ENCODE measurements around the gene CAMK2B.

The CAMK2B gene

DNA sequence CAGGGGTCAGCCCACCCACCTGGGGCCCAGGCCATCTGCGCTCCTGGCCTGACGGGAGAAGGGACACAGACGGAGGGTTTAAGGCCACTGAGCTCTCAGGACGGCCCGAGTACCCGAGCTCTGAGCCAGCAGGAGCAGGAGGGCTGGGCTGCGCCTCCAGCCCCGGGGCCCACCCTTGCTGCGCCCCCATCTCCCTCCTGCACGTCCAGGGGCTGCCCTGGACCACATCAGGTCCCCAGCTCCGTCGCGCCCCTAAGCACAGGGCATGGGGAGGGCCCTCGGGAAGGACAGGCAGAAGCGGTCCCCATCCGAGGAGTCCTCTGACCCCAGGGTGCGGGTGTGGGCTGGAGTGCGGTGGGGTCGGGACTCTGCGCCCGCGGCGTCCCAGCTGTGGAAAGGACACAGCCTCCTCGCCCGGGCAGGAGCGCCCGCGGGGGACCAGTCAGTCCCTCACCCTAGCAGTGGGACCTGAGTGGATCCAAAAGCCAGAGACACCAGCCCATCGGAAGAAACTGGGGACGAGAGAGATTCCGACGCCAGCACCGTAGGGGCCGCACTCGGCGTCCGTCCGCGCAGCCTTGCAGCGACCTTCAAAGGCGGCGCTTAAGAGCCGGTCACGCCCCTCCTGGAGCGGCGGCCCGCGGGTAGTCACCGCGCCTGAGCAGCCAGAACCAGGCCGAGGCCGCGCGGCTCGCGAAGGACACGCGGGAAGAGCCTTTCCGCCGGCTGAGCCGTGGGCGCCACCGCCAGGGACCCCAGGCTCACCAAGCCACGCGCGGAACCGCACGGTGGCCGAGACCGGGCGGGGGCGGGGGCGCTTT lies 15.9 kb downstream of the CAMK2B start:
- TF ChIP-seq POLR2A (IDR thresholded peaks at IDR 0.05; ENCODE audit: low read length), result no peak
- DNase-seq, result peak; percentile 43 to 47

DNA sequence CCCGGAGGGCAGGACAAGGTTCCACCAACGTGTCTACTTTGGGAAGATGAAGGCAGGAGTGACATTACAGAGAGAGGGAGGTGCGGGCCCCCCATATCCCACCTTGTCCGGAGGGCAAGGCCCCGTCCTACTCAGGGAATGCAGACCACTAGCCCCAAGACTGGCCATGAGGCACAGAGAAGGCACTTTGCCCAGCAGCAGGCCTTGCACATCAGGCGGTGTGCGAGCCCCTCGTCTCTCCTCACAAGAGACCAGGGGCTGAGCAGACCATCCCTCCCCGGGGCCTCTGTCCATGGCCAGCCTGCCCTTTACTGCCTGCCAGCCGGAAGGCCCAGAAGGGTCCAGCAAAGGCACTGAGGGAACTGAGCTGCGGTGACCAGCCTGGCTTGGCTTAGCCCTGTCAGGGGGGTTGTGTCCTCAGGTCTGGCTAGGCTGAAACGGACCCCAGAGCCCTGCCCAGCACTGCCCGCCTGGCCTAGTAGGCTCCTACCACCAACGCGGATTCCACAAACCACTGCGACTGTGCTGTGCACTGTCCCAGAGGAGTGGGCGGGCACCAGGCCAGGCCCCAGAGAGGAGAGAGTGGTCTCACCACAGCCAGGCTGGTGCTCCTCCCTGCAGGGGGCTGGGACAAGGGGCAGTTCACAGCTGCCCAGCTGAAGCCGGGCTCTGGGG lies 16.7 kb downstream of the CAMK2B start:
- no peak for DNase-seq
- TF ChIP-seq GATA1 (IDR thresholded peaks at IDR 0.05; ENCODE audit: low read depth, low read length), result no peak
- TF ChIP-seq POLR2A (IDR thresholded peaks at IDR 0.05; ENCODE audit: low read length), result no peak

DNA sequence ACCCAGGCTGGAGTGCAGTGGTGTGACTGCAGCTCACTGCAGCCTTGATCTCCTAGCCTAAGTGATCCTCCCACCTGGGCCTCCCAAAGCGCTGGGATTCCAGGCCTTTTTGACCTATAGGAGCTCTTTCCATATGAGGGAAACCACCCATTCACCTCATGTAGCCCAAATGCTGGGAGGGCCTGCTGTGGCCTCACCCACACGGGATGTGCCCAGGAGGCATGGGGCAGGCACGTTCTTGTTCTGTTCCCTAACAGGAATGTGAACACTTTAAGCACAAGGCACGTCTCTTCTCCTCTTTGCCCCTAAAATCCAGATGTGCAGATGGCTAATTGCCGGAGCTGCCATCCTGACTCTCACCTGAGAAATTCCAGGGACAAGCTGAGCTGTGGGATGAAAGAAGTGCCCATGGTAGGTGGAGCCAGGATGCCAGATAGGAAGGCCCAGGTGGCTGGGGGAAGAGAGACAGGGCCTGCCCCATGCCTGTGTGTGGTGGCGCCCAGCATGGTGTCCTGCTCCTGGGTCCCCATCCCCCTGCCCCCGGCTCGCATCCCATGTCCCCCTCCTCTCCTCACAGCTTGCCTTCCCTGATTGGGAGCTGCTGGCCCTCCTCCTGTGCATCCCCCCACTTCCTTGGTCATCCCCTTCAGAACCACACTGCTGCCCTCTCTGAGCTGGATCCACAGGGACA lies 17.3 kb downstream of the CAMK2B start:
- DNase-seq, result no peak

DNA sequence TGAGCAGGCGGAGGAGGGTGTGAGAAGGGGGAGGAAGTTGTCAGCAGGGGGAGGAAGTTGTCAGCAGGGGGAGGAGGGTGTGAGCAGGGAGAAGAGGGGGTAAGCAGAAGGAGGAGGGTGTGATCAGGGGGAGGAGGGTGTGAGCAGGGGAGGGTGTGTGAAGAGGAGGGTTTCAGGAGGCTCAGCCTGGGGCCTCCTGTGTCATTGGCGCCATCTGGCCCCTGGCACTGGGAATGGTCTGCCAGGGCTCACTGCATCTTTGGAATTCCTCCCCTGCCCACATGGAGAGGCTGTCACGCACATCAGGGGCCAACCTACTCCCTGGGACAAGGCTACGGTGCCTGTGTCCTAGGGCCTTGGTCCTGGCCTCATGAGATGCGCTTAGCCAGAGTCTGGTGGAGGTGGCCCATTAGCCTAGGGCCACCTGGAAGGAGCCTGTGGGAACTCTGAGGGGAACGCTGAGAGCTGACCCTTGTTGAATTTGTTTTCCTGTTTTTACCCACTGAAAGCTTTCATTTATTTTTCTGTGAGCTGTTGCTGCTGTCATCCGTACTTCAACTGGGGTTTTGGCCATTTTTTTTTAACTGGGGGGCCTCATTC lies 18.0 kb downstream of the CAMK2B start:
- peak in 1 of 2 experiments; percentile 15 for DNase-seq
- no peak for TF ChIP-seq GATA1 (IDR thresholded peaks at IDR 0.05; ENCODE audit: low read depth, low read length)
- TF ChIP-seq POLR2A (IDR thresholded peaks at IDR 0.05; ENCODE audit: low read length), result no peak

More for the DNA sequence above, 17.3 kb downstream of the CAMK2B start:
- no peak for TF ChIP-seq POLR2A (IDR thresholded peaks at IDR 0.05; ENCODE audit: low read length)
- TF ChIP-seq GATA1 (IDR thresholded peaks at IDR 0.05; ENCODE audit: low read depth, low read length), result no peak

DNA sequence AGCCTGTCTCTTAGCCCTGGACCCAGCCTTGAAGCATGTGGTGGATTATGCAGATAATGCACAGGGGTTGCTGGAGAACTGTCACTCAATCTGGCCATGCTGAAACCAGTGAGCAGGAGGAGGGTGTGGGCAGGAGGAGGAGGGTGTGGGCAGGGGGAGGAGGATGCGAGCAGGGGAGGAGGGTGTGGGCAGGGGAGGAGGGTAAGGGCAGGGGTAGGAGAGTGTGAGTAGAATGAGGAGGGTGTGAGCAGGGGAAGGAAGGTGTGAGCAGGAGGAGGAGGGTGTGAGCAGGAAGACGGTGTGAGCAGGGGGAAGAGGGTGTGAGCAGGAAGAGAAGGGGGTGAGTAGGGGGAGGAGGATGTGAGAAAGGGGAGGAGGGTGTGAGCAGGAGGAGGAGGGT lies 18.8 kb downstream of the CAMK2B start:
- TF ChIP-seq POLR2A (IDR thresholded peaks at IDR 0.05; ENCODE audit: low read length) (no peak), GATA1 (IDR thresholded peaks at IDR 0.05; ENCODE audit: low read depth, low read length) (no peak)
- no peak for DNase-seq

DNA sequence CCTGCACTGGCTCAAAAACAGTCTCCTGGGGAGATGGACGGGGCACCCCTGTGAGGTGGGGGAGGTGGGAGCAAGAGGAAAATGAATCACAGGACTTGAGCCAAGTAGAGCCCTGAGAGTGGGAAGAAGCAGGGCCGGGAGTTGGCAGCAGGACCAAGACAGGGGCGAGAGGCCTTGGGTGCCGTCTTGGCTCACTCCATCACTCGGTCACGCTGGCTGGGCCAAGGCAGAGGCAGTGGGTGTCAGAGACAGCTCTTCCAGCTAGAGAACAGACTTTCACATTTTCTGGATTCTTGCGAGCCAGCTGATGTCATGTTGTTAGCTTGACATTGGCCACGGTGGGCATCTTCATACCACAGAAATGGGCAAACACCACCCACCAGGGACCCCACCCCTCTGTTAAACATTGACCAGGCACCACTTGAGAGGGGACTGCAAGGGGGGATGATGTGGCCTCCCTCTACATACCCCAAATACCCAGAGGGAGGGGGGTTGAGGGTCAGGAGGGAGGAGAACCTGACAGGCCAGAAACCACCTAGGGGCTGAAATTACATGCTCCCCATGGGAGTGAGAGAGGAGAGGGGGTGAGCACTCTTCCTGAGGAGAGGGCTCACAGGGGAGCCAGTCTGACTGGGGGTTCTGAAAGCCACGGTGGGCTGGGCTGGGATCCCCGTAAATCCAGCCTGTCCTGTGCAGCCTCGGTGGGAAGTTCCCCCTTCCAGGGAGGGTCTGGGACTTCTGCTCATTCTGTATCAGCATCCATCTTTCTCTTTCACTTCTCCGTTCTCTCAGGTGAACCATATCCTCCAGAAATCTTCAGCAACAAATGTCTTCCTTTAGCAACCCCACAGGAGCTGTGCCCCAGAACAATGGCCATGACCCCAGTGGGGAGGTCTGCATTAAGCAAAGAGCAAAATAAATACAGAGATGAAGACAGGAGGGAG lies 19.6 kb downstream of the CAMK2B start:
- TF ChIP-seq GATA1 (IDR thresholded peaks at IDR 0.05; ENCODE audit: low read depth, low read length), result no peak
- TF ChIP-seq POLR2A (IDR thresholded peaks at IDR 0.05; ENCODE audit: low read length), result no peak
- DNase-seq, result no peak

DNA sequence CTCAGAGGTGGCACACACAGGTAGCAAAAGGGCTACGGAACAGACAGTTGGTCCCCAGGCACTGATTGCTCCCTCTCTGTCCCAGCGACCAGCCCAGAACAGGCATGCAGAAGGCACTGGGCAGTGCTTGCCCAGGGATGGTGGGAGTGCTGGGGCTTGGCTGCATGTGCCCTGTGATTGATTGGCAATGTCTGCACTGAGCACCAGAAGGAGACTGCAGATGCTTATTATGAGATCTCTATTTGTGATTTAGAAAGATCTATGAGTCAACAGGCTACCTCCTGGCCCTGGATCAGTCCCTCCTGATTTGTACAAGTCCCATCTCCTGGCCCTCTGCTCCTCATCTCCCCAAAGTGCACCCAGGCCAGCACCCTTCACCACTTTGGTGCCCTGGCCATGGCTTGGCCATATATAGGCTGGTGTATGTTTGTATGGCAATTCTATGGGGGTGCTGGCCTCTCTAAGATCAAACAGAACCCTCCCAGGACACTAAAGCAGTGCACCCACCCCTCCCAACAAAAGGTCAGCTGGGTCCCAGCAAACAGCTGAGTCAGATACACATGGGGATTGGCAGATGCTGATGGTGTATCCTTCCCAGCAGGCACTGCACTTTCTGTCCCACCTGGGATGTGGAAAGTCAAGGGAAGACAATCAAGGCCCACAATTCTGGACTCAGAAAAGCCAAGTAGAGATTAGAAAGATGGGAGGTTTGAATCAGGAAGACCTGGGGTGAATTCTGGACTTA lies 30.9 kb downstream of the CAMK2B start:
- no peak for TF ChIP-seq POLR2A (IDR thresholded peaks at IDR 0.05; ENCODE audit: low read length)
- no peak for TF ChIP-seq GATA1 (IDR thresholded peaks at IDR 0.05; ENCODE audit: low read depth, low read length)

DNA sequence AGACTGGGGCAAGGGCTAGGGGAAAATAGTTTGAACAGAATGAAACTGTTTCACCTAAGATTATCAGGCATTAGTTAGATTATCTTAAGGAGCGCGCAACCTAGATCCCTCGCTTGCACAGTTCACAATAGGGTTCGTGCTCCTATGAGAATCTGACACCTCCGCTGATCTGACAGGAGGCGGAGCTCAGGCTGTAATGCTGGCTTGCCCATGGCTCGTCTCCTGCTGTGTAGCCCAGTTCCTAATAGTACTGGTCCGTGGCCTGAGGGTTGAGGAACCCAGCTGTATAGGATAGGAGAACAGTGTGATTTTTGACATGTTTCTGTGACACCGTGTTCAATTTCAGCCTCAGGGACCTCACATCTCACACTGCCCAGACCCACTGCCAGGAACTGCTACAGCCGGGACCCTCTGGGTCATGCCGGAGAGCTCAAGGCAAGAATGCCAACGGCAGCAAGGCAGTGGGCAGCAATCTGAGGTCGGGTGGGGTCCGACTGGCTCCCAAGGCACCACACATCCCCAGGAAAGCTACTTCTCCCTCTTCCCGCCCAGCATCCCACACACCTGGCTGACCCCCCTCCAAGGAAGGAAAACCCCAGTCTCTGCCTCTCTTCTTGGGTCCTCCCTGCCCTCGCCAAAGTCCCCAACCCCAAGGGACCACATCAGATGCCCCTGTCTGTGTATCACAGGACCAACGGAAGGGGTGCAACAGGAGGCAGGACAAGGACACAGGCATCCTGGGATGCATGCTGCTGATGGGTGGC lies 31.7 kb downstream of the CAMK2B start:
- TF ChIP-seq POLR2A (IDR thresholded peaks at IDR 0.05; ENCODE audit: low read length) (no peak), GATA1 (IDR thresholded peaks at IDR 0.05; ENCODE audit: low read depth, low read length) (no peak)
- no peak for DNase-seq

More for the DNA sequence above, 30.9 kb downstream of the CAMK2B start:
- no peak for DNase-seq

DNA sequence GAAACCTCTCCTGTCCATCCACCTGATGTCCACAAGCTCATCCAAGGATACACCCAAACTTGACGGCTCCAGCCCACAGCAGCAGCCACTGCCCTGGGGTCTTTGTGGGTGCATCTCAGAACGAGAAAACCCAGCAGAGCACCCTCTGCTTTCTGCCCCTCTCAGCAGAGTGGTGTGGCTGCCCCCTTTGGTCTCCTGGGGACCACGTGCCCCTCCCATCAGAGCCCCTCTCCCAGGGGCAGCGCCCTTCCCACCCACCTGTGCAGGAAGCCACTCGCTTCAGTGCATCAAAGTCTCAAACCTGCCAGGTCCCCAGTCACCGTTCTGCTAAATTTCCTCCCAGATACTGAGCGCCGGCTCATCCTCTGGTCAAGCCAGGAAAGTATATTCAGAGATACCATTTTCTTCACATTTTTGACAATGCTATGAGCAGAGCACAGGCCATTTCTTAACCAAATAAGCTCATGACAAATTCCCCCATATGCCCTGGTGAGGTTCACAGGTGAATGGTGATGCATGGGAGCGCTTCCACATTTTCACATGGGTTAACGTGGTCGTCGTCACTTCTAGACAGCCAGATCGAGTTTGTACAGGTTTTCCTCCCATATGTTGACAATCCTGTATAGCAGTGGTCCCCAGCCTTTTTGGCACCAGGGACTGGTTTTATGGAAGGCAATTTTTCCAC lies 32.4 kb downstream of the CAMK2B start:
- TF ChIP-seq GATA1 (IDR thresholded peaks at IDR 0.05; ENCODE audit: low read depth, low read length), result no peak
- no peak for TF ChIP-seq POLR2A (IDR thresholded peaks at IDR 0.05; ENCODE audit: low read length)

DNA sequence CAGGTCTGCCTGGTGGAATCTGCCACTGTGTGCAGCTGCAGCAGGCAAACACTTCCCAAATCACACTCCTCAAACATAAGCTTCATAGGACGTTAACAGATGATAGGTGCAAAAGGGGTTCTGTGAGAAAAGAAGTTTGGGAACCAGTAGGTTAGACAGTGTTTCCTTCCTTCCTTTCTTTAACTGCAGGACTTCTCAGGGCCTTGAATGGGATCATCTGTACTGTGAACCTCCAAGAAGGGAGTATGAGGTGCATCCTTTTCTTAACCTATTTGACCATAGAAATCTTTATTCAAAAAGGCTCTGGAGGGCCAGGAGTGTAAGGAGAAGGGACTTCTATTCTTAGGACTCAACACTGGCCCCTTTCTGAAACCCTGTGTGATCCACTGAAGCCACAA lies 33.0 kb downstream of the CAMK2B start:
- no peak for TF ChIP-seq GATA1 (IDR thresholded peaks at IDR 0.05; ENCODE audit: low read depth, low read length)
- no peak for TF ChIP-seq POLR2A (IDR thresholded peaks at IDR 0.05; ENCODE audit: low read length)
- no peak for DNase-seq

More for the DNA sequence above, 32.4 kb downstream of the CAMK2B start:
- no peak for DNase-seq

DNA sequence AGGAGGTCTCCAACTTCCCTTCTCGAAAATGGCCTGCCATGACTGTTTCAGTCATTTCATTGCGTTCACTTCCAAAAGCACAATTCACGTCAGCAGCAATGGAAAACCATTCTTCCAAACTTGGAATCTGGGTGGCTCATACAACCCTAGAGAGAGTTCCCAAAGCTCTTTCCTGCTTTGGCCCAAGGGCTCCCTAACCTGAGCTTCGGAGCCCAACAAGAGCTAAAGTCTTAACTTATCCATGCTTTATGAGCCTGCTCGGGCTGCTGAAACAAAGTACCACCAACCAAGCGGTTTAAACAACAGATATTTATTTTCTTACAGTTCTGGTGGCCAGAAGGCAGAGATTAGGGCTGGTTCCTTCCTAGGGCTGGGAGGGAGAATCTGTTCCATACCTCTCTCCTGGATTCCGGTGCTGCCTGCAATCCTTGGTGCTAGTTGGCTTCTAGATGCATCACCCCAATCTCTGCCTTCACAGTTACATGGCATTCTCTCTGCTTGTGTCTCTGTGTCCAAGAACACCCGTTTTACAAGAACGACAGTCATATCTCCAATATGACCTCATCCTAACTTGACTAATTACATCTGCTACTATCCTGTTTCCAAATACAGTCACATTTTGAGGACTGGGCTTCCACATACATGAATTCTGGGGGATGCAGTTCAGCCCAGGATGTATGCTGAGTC lies 33.5 kb downstream of the CAMK2B start:
- TF ChIP-seq POLR2A (IDR thresholded peaks at IDR 0.05; ENCODE audit: low read length), result no peak
- no peak for TF ChIP-seq GATA1 (IDR thresholded peaks at IDR 0.05; ENCODE audit: low read depth, low read length)
- no peak for DNase-seq

Data from erythroblast (primary cell).